HepG2 (cell line): Measurements from ENCODE around the gene NRAP. TPM values are rescaled to one million over a fixed set of nuclear protein-coding genes. Genes with fewer than 3 reads are reported as not detected.

ENCODE experiments used
- ATF7-NPFF ChIP-seq: sonication (generic); formaldehyde crosslinking; IDR thresholded peaks from 2 replicates; pipeline ENCODE4 v1.8.1; 2023; ENCODE audit warnings: mild to moderate bottlenecking, low read depth, missing genetic modification reagents, moderate library complexity
- BORCS8-MEF2B ChIP-seq: sonication (generic); formaldehyde crosslinking; IDR thresholded peaks from 2 replicates; pipeline ENCODE4 v1.8.0; 2022; ENCODE audit warnings: mild to moderate bottlenecking, missing genetic modification reagents
- DNMT1 ChIP-seq: sonication (generic); formaldehyde crosslinking; IDR thresholded peaks from 2 replicates; pipeline ENCODE4 v1.5.1; 2020; ENCODE audit warnings: mild to moderate bottlenecking, missing genetic modification reagents
- FOSL2 ChIP-seq: sonication (generic); formaldehyde crosslinking; IDR thresholded peaks from 2 replicates; pipeline ENCODE4 v1.4.0; 2020; ENCODE audit warnings: missing genetic modification reagents
- FOXP1 ChIP-seq, 2 experiments: fragments of 450-650 bp in 1 of 2; IDR thresholded peaks; 2 replicates each; pipeline ENCODE4 v1.6.1; 2017 to 2018; ENCODE audit warnings: antibody characterized with exemption in 1 of 2
- HOXA3 ChIP-seq: sonication (generic); formaldehyde crosslinking; IDR thresholded peaks from 2 replicates; pipeline ENCODE4 v1.5.0; 2020; ENCODE audit warnings: missing genetic modification reagents
- JUNB ChIP-seq: sonication (generic); formaldehyde crosslinking; IDR thresholded peaks from 2 replicates; pipeline ENCODE4 v1.8.0; 2022; ENCODE audit warnings: missing genetic modification reagents, mild to moderate bottlenecking, borderline replicate concordance
- KLF9 ChIP-seq: IDR thresholded peaks from 2 replicates; pipeline ENCODE4 v1.6.1; 2016; ENCODE audit warnings: low read depth
- NFKB2 ChIP-seq: sonication (generic); formaldehyde crosslinking; IDR thresholded peaks from 2 replicates; pipeline ENCODE4 v1.4.0; 2020; ENCODE audit warnings: missing genetic modification reagents, borderline replicate concordance
- PREB ChIP-seq: sonication (generic); formaldehyde crosslinking; IDR thresholded peaks from 2 replicates; pipeline ENCODE4 v1.4.0; 2020; ENCODE audit warnings: missing genetic modification reagents
- RFX1 ChIP-seq: fragments of 450-650 bp; IDR thresholded peaks from 2 replicates; pipeline ENCODE4 v1.6.1; 2017
- SALL1 ChIP-seq: sonication (generic); formaldehyde crosslinking; IDR thresholded peaks from 2 replicates; pipeline ENCODE4 v1.8.0; 2022; ENCODE audit warnings: mild to moderate bottlenecking, missing genetic modification reagents
- SMYD3 ChIP-seq: sonication (generic); formaldehyde crosslinking; IDR thresholded peaks from 2 replicates; pipeline ENCODE4 v1.8.1; 2023; ENCODE audit warnings: mild to moderate bottlenecking, missing genetic modification reagents
- SNAI1 ChIP-seq: sonication (generic); formaldehyde crosslinking; IDR thresholded peaks from 2 replicates; pipeline ENCODE4 v1.5.0; 2020; ENCODE audit warnings: mild to moderate bottlenecking, missing genetic modification reagents, borderline replicate concordance
- TAF1 ChIP-seq: sonication (generic); formaldehyde crosslinking; IDR thresholded peaks from 2 replicates; pipeline ENCODE4 v1.4.0; 2020; ENCODE audit warnings: missing genetic modification reagents
- UBTF ChIP-seq: sonication (generic); formaldehyde crosslinking; IDR thresholded peaks from 2 replicates; pipeline ENCODE4 v1.4.0; 2020; ENCODE audit warnings: mild to moderate bottlenecking, missing genetic modification reagents
- USF2 ChIP-seq, 2 experiments: sonication (generic) in 1 of 2; formaldehyde crosslinking in 1 of 2; IDR thresholded peaks; 2 replicates each; pipeline versions ENCODE4 v1.5.1 to v1.6.1; 2011 to 2020; ENCODE audit warnings: borderline replicate concordance in 1 of 2, low read depth in 1 of 2, low read length in 1 of 2, mild to moderate bottlenecking in 1 of 2, missing genetic modification reagents in 1 of 2, moderate library complexity in 1 of 2
- ZNF121 ChIP-seq: sonication (generic); formaldehyde crosslinking; IDR thresholded peaks from 2 replicates; pipeline ENCODE4 v1.5.0; 2020; ENCODE audit warnings: mild to moderate bottlenecking, missing genetic modification reagents
- ZNF160 ChIP-seq: sonication (generic); formaldehyde crosslinking; IDR thresholded peaks from 2 replicates; pipeline ENCODE4 v1.8.0; 2022; ENCODE audit warnings: mild to moderate bottlenecking, inconsistent platforms, missing genetic modification reagents
- ZNF30 ChIP-seq: sonication (generic); formaldehyde crosslinking; IDR thresholded peaks from 2 replicates; pipeline ENCODE4 v1.5.0; 2020; ENCODE audit warnings: mild to moderate bottlenecking, missing genetic modification reagents
- ZNF362 ChIP-seq: sonication (generic); formaldehyde crosslinking; IDR thresholded peaks from 2 replicates; pipeline ENCODE4 v1.4.0; 2020; ENCODE audit warnings: missing genetic modification reagents, mild to moderate bottlenecking, borderline replicate concordance
- ZNF550 ChIP-seq: sonication (generic); formaldehyde crosslinking; IDR thresholded peaks from 2 replicates; pipeline ENCODE4 v1.4.0; 2020; ENCODE audit warnings: mild to moderate bottlenecking, missing genetic modification reagents, borderline replicate concordance
- ZNF672 ChIP-seq: sonication (generic); formaldehyde crosslinking; IDR thresholded peaks from 2 replicates; pipeline ENCODE4 v1.8.1; 2022; ENCODE audit warnings: missing genetic modification reagents
- ZNF7 ChIP-seq: IDR thresholded peaks from 2 replicates; pipeline ENCODE4 v1.6.1; 2016; ENCODE audit warnings: missing biosample characterization, missing genetic modification reagents
- polyA plus RNA-seq, 8 experiments: library from polyadenylated mRNA; depleted of rRNA in 3 of 8; stranded (reverse) in 7 of 8; unstranded in 1 of 8; fragments of >200 nt; fragmentation: Illumina TruSeq in 4 of 8; extraction: Trizol in 4 of 8; gene quantifications; 2 replicates each; pipeline versions ENCODE4 v1.2.1 to v1.2.3, GENCODE V29; 2011 to 2016; ENCODE audit warnings: low read depth in 4 of 8, missing spikeins in 1 of 8, mixed read lengths in 1 of 8; ENCODE audit not compliant: insufficient read depth in 1 of 8
- total RNA-seq, 5 experiments: library from RNA; depleted of rRNA; stranded (reverse); fragments of >200 nt; fragmentation: Illumina TruSeq; extraction: Trizol; gene quantifications; 2 replicates each; pipeline ENCODE4 v1.2.3, GENCODE V29; 2016; ENCODE audit warnings: low read depth in 1 of 5

Gene NRAP
- total and polyA plus RNA-seq, 2 of the 13 experiments (the other 11 are each of a cell fraction or from before 2014, with no cell fraction given): not detected

GRCh38 chr10:113679463-113680189, 15.8 kb upstream of the NRAP start, which contains the start of gene CASP7 (continued):
- TF ChIP-seq UBTF (CRISPR knock-in tag) (peak; percentile 84; the same call in 1 of the 2 replicates), USF2 (IDR thresholded peaks at IDR 0.05; ENCODE audit: low read depth, low read length) (no peak), USF2 (CRISPR knock-in tag; IDR thresholded peaks at IDR 0.05; ENCODE audit: borderline replicate concordance) (no peak), DNMT1 (CRISPR knock-in tag) (0 out of 2 replicates have a peak, but pooled peaks have one; percentile 72), SALL1 (CRISPR knock-in tag) (peak; percentile 65), KLF9 (no peak), ZNF121 (no peak), FOXP1 (IDR thresholded peaks at IDR 0.05) (no peak), FOXP1 (CRISPR knock-in tag; IDR thresholded peaks at IDR 0.05) (no peak), ZNF160 (CRISPR knock-in tag) (no peak), ZNF550 (CRISPR knock-in tag) (no peak), SNAI1 (CRISPR knock-in tag) (0 out of 2 replicates have a peak, but pooled peaks have one; percentile 58), ATF7-NPFF (CRISPR knock-in tag) (no peak; the same call in 1 of the 2 replicates), NFKB2 (CRISPR knock-in tag) (no peak), ZNF672 (no peak), PREB (CRISPR knock-in tag) (no peak), ZNF30 (CRISPR knock-in tag) (no peak), JUNB (no peak), RFX1 (no peak), HOXA3 (CRISPR knock-in tag) (no peak; the same call in 1 of the 2 replicates), FOSL2 (CRISPR knock-in tag) (no peak), SMYD3 (CRISPR knock-in tag) (no peak), ZNF7 (CRISPR knock-in tag) (no peak), ZNF362 (CRISPR knock-in tag) (no peak), BORCS8-MEF2B (CRISPR knock-in tag) (no peak), TAF1 (CRISPR knock-in tag) (peak; percentile 65)
